GM10248 (cell line): ENCODE data around the gene NFIB.

ENCODE experiments used
- CTCF ChIA-PET: fragments of 300-600 bp; sonication (Branson Sonifier 250); formaldehyde crosslinking; extraction: SDS; loops from one replicate; lab custom pipeline; 2021; ENCODE audit warnings: antibody characterized with exemption; lab: Yijun Ruan, JAX
- POLR2A ChIA-PET: fragments of 350-650 bp; sonication (Branson Sonifier 250); formaldehyde crosslinking; extraction: SDS; loops from one replicate; lab custom pipeline; 2020; ENCODE audit warnings: antibody characterized with exemption; lab: Yijun Ruan, JAX
- DNase-seq: peaks from one replicate; pipeline ENCODE4 v3.0.0; 2012; ENCODE audit errors: extremely low spot score
- CTCF ChIP-seq: IDR thresholded peaks from 2 replicates; pipeline ENCODE4 v1.5.1; 2012; ENCODE audit warnings: mild to moderate bottlenecking, low read depth; ENCODE audit errors: extremely low read depth, missing control alignments, control extremely low read depth

The NFIB gene

GRCh38 chr9:14051419-14051818 is 262.5 kb downstream of the NFIB start:
- no peak for TF ChIP-seq CTCF
- DNase-seq = no peak
- POLR2A ChIA-PET = no interaction called here
- CTCF ChIA-PET = no interaction called here

GRCh38 chr9:14043483-14043882 is 270.5 kb downstream of the NFIB start:
- TF ChIP-seq CTCF = no peak
- ChIA-PET CTCF (no interaction called here), POLR2A (no interaction called here)

GRCh38 chr9:14037331-14037730 is 276.6 kb downstream of the NFIB start:
- POLR2A ChIA-PET = no interaction called here
- DNase-seq = no peak
- TF ChIP-seq CTCF = no peak
- CTCF ChIA-PET = interaction anchor here (1.2 kb wide), 1 partner anchor 17 kb away, joined by 3 read pairs; no protein-coding TSS in a partner anchor

More at GRCh38 chr9:14043483-14043882, 270.5 kb downstream of the NFIB start:
- DNase-seq = no peak

GRCh38 chr9:14033067-14033466 is 280.9 kb downstream of the NFIB start:
- TF ChIP-seq CTCF = no peak
- POLR2A ChIA-PET = no interaction called here
- CTCF ChIA-PET = no interaction called here
- DNase-seq = no peak
